BJ (cell line): ENCODE results near the gene PIGW. TPM values are rescaled to one million over a fixed set of nuclear protein-coding genes. Genes with fewer than 3 reads are reported as not detected.

Source experiments
- CTCF ChIA-PET: fragments of 350-600 bp; formaldehyde crosslinking; extraction: SDS; loops from one replicate; lab custom pipeline; 2021; ENCODE audit warnings: antibody characterized with exemption, inconsistent platforms; lab: Yijun Ruan, JAX
- POLR2A ChIA-PET: fragments of 300-600 bp; sonication (Branson Sonifier 250); formaldehyde crosslinking; extraction: SDS; loops from one replicate; lab custom pipeline; 2021; ENCODE audit warnings: antibody characterized with exemption; lab: Charles Lee
- DNase-seq: peaks from one replicate; pipeline ENCODE4 v3.0.0-alpha.2; 2011; ENCODE audit warnings: low read depth
- H3K27me3 ChIP-seq: 2 replicates; pipeline ENCODE4 v1.6.0; 2011; ENCODE audit warnings: low read length; ENCODE audit not compliant: control insufficient read depth, insufficient read depth
- H3K36me3 ChIP-seq: 2 replicates; pipeline ENCODE4 v1.5.1; 2011; ENCODE audit warnings: low read length; ENCODE audit not compliant: control insufficient read depth, insufficient read depth
- H3K4me3 ChIP-seq: 2 replicates; pipeline ENCODE4 v1.5.1; 2011; ENCODE audit warnings: low read depth, mild to moderate bottlenecking, control low read depth, low read length
- polyA plus RNA-seq: library from polyadenylated mRNA; depleted of rRNA; stranded (reverse); fragments of >200 nt; gene quantifications from 2 replicates; pipeline ENCODE4 v1.2.3, GENCODE V29; 2011
- TF ChIP-seq, protein P1 (sequence below): IDR thresholded peaks from 2 replicates; pipeline ENCODE4 v1.5.1; 2011; ENCODE audit warnings: low read depth, mild to moderate bottlenecking, control low read depth, inconsistent platforms, low read length, moderate library complexity; ENCODE audit not compliant: insufficient read depth

PIGW gene
- polyA plus RNA-seq, 1 experiment = 3.0 TPM

DNA sequence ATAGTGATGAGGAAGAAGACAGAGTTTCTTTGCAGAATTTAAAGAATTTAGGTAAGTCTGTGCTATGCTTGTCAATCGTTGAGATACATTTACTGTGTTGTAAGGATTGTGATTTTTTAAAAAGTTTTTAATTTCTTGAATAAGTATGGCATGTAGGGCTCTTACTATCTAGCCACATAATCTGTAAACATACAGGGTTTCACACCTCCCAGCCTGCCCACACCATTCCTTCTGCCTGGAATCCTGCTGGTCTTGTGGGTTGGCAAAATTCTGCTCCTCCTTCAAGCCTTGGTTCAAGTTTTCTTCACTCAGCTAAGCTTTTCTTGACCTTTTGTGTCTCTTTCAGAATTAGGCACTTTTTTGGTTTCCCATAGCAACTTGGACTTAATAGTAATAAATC is 40.8 kb upstream of the PIGW start:
- H3K4me3 ChIP-seq = no peak overlapping the region
- H3K27me3 ChIP-seq = no peaks in the 10 kb centered on the region
- TF ChIP-seq, protein P1, sequence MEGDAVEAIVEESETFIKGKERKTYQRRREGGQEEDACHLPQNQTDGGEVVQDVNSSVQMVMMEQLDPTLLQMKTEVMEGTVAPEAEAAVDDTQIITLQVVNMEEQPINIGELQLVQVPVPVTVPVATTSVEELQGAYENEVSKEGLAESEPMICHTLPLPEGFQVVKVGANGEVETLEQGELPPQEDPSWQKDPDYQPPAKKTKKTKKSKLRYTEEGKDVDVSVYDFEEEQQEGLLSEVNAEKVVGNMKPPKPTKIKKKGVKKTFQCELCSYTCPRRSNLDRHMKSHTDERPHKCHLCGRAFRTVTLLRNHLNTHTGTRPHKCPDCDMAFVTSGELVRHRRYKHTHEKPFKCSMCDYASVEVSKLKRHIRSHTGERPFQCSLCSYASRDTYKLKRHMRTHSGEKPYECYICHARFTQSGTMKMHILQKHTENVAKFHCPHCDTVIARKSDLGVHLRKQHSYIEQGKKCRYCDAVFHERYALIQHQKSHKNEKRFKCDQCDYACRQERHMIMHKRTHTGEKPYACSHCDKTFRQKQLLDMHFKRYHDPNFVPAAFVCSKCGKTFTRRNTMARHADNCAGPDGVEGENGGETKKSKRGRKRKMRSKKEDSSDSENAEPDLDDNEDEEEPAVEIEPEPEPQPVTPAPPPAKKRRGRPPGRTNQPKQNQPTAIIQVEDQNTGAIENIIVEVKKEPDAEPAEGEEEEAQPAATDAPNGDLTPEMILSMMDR = no peak
- ChIA-PET CTCF (interaction anchor here (1.1 to 1.6 kb wide), 2 partner anchors 11 to 41 kb away, joined by 3 to 6 read pairs; partner anchors contain the start of genes MYO19 and PIGW), POLR2A (no interaction called here)
- DNase-seq = no peak
- peaks cover 13% of the 10 kb centered on the region for H3K36me3 ChIP-seq

DNA sequence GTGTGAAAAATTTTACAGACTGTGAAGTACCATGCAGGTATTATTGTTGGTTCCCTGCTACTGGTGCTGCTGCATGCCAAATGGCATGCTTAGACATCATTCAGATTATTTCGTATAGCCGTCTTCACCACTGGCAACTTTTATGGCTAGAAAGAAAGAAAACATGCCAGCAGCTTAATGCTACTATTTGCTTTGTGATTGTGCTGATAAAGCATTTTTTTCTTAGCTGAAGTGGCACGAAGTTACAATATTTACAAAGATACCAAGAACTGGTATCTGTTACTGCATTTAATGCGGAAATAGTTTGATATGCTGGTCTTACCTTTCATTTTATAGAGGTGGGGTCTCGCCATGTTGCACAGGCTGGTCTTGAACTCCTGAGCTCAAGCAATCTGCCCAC is 40.1 kb upstream of the PIGW start:
- ChIA-PET POLR2A (no interaction called here), CTCF (interaction anchor here (0.8 to 1.6 kb wide), 3 partner anchors 11 to 40 kb away, joined by 3 to 6 read pairs (median 3); partner anchors contain the start of genes MYO19 and PIGW)
- TF ChIP-seq, protein P1 = no peak
- Histone ChIP-seq H3K36me3 (peaks cover 13% of the 10 kb centered on the region), H3K4me3 (no peak overlapping the region), H3K27me3 (no peaks in the 10 kb centered on the region)
- DNase-seq = no peak

DNA sequence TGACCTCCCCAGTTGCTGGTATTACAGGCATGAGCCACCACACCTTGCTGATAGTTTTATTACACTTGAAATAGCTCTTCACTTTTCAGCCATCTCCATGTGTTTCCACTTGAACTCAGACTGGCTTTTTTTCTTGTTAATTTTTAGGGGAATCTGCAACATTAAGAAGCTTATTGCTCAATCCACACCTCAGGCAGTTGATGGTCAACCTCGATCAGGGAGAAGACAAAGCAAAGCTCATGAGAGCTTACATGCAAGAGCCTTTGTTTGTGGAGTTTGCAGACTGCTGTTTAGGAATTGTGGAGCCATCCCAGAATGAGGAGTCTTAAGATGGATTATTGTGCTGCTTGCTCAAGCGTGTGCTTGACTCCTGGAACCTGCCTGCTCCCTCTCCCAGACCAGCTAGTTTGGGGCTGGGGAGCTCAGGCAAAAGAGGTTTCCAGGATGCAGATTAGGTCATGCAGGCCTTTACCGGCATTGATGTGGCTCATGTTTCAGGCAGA is 39.7 kb upstream of the PIGW start:
- DNase-seq = no peak
- Histone ChIP-seq H3K36me3 (peaks cover 13% of the 10 kb centered on the region), H3K4me3 (no peak overlapping the region), H3K27me3 (no peaks in the 10 kb centered on the region)
- CTCF ChIA-PET = interaction anchor here (0.8 to 1.6 kb wide), 4 partner anchors 11 to 39 kb away, joined by 3 to 6 read pairs (median 3); partner anchors contain the start of genes MYO19 and PIGW
- POLR2A ChIA-PET = no interaction called here
- TF ChIP-seq, protein P1 = no peak

DNA sequence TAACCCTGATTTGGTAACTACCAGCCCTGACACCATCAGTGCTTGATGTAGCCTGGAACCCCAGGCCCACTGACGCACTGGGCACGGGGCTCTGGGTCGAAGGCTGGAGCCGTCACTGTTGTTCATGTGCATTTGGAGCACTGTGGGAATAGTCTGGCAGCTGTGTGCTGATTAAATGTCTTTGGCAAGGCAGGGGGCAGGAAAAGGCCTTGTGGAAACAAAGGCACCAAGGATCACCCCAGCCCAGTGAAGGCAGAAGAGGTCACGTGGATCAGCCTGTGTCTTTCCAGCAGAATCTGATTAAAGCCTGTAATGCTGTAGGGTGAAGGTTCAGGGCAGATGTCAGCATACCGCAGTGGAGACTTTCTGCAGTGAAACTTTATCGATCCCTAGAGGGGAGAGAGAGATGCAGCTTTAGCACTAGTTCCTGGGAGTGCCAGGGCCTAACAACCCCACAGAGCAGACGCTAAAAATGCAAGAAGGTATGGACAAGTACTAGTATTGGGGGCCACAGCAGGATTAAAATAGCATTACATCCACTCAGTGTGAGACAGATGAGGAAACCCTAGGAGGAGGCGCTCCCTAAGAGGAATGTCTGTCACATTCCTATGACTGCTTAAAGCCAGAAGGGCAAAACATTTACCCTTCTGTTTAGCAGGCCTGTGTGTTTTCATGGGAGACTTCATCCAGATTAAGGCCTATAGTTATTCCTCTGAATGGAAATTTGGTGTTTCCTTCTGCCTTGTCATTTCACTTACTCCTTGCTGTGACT is 38.6 kb upstream of the PIGW start:
- TF ChIP-seq, protein P1 = no peak
- no peaks in the 10 kb centered on the region for H3K27me3 ChIP-seq
- no peak overlapping the region for H3K4me3 ChIP-seq
- peaks cover 19% of the 10 kb centered on the region for H3K36me3 ChIP-seq
- no peak for DNase-seq
- ChIA-PET POLR2A (no interaction called here), CTCF (interaction anchor here (0.8 kb wide), 1 partner anchor 16 kb away, joined by 3 read pairs; no protein-coding TSS in a partner anchor)

DNA sequence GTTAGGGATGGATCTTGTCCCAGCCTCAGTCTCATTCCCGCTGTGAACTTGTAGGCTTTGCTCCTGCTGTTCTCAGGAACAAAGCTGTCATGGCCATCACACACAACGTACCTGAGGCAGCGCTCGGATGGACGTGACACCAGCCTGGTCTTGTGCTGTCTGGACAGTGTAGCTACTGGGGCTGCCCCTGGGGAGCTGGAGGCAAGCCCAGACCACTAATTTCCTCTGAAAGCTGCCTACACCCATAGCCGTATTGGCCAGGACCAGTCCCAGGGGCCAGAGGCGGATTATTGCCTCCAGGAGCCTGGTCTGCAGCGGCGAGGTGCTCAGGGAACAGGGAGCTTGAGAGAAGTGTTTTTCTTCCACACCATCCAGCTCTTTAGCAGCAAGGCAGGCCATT is 36.6 kb upstream of the PIGW start:
- no peak for DNase-seq
- Histone ChIP-seq H3K36me3 (peaks cover 13% of the 10 kb centered on the region), H3K27me3 (no peaks in the 10 kb centered on the region), H3K4me3 (no peak overlapping the region)
- POLR2A ChIA-PET = no interaction called here
- TF ChIP-seq, protein P1 = no peak
- CTCF ChIA-PET = interaction anchor here (1.8 kb wide), 1 partner anchor 15 kb away, joined by 9 read pairs; no protein-coding TSS in a partner anchor
